Measurements from ENCODE around the gene MALSU1.

MALSU1 gene

GRCh38 chr7:23283086-23283485 lies 16.1 kb upstream of the MALSU1 start:
- DNase-seq (ENCODE audit: extremely low spot score): no peak
- CTCF ChIA-PET: interaction anchor here (1.0 to 6.5 kb wide), 3 partner anchors 11 to 24 kb away, joined by 3 to 57 read pairs (median 3); no protein-coding TSS in a partner anchor
- TF ChIP-seq CTCF (IDR thresholded peaks at IDR 0.05; ENCODE audit: control extremely low read depth, extremely low read depth, low read depth, missing control alignments): no peak
- POLR2A ChIA-PET: interaction anchor here (0.6 kb wide), 1 partner anchor 13 kb away, joined by 3 read pairs; no protein-coding TSS in a partner anchor

GRCh38 chr7:23284871-23285270 lies 14.3 kb upstream of the MALSU1 start:
- no peak for DNase-seq (ENCODE audit: extremely low spot score)
- TF ChIP-seq CTCF (IDR thresholded peaks at IDR 0.05; ENCODE audit: control extremely low read depth, extremely low read depth, low read depth, missing control alignments): no peak
- CTCF ChIA-PET: interaction anchor here (1.5 to 6.5 kb wide), 3 partner anchors 9 to 171 kb away, joined by 3 to 57 read pairs (median 6); no protein-coding TSS in a partner anchor
- POLR2A ChIA-PET: interaction anchor here (1.2 kb wide), 1 partner anchor 14 kb away, joined by 3 read pairs; the partner anchor contains the start of gene MALSU1

GRCh38 chr7:23285657-23286646 lies 13.2 kb upstream of the MALSU1 start:
- TF ChIP-seq CTCF (IDR thresholded peaks at IDR 0.05; ENCODE audit: control extremely low read depth, extremely low read depth, low read depth, missing control alignments): no peak
- DNase-seq (ENCODE audit: extremely low spot score): no peak
- ChIA-PET CTCF (interaction anchor here (1.2 to 6.5 kb wide), 4 partner anchors 8 to 33 kb away, joined by 3 to 57 read pairs (median 4); no protein-coding TSS in a partner anchor), POLR2A (no interaction called here)

- no peak for TF ChIP-seq CTCF (IDR thresholded peaks at IDR 0.05; ENCODE audit: control extremely low read depth, extremely low read depth, low read depth, missing control alignments)
- no peak for DNase-seq (ENCODE audit: extremely low spot score)
- POLR2A ChIA-PET: no interaction called here
- CTCF ChIA-PET: interaction anchor here (1.2 to 6.5 kb wide), 3 partner anchors 9 to 31 kb away, joined by 3 to 57 read pairs (median 3); no protein-coding TSS in a partner anchor
Measured at GRCh38 chr7:23287612-23288011, 11.5 kb upstream of the MALSU1 start.

- DNase-seq (ENCODE audit: extremely low spot score): no peak
- ChIA-PET CTCF (interaction anchor here (11.9 kb wide), 1 partner anchor 16 kb away, joined by 132 read pairs; no protein-coding TSS in a partner anchor), POLR2A (no interaction called here)
- TF ChIP-seq CTCF (IDR thresholded peaks at IDR 0.05; ENCODE audit: control extremely low read depth, extremely low read depth, low read depth, missing control alignments): no peak
Measured at GRCh38 chr7:23290993-23291392, 8.1 kb upstream of the MALSU1 start.

- ChIA-PET POLR2A (no interaction called here), CTCF (interaction anchor here (1.1 to 11.9 kb wide), 3 partner anchors 17 to 66 kb away, joined by 3 to 132 read pairs (median 4); no protein-coding TSS in a partner anchor)
- DNase-seq (ENCODE audit: extremely low spot score): no peak
- no peak for TF ChIP-seq CTCF (IDR thresholded peaks at IDR 0.05; ENCODE audit: control extremely low read depth, extremely low read depth, low read depth, missing control alignments)
Measured at GRCh38 chr7:23291957-23292560, 7.1 kb upstream of the MALSU1 start.

Measured in GM10248 (cell line).